CD4-positive, alpha-beta T cell (primary cell): ENCODE data around the gene JTB. TPM values are rescaled to one million over a fixed set of nuclear protein-coding genes. Genes with fewer than 3 reads are reported as not detected.
A peak's percentile ranks its signal among the peaks of the same experiment; 100 is the strongest.

Experiments used
- ATAC-seq: fragments of 200-7000 bp; cut with Tn5 transposase; one replicate; pipeline ENCODE4 v1.10.0; 2022; ENCODE audit warnings: mild to moderate bottlenecking; ENCODE audit not compliant: poor library complexity
- CTCF ChIA-PET: fragments of 350-600 bp; sonication (Branson Sonifier 250); formaldehyde crosslinking; loops from one replicate; lab custom pipeline; 2021; ENCODE audit warnings: antibody characterized with exemption, inconsistent platforms; lab: Charles Lee
- POLR2A ChIA-PET: fragments of 350-600 bp; sonication (Branson Sonifier 250); formaldehyde crosslinking; loops from one replicate; lab custom pipeline; 2021; ENCODE audit warnings: antibody characterized with exemption, inconsistent platforms; lab: Charles Lee
- DNase-seq, 14 experiments: peaks; one replicate each; pipeline ENCODE4 v3.0.0-alpha.2; 2013 to 2020; ENCODE audit warnings: mixed read lengths in 2 of 14
- H3K27ac ChIP-seq, 2 donors: one replicate each; pipeline versions ENCODE4 v1.5.1 to v1.7.0; 2013; ENCODE audit warnings: low read length in 2 of 2, low read depth in 1 of 2, mild to moderate bottlenecking in 1 of 2
- H3K27me3 ChIP-seq, 2 experiments: 1 replicate in 1 of 2; 2 replicates in 1 of 2; pipeline versions ENCODE4 v1.6.1 to v1.7.0; 2013; ENCODE audit warnings: low read length in 2 of 2, control low read depth in 1 of 2, mild to moderate bottlenecking in 1 of 2, moderate library complexity in 1 of 2; ENCODE audit not compliant: insufficient read depth in 2 of 2, control insufficient read depth in 1 of 2
- H3K36me3 ChIP-seq: one replicate; pipeline ENCODE4 v1.6.1; 2013; ENCODE audit warnings: low read length, control low read depth; ENCODE audit not compliant: insufficient read depth
- H3K4me1 ChIP-seq: one replicate; pipeline ENCODE4 v1.6.1; 2013; ENCODE audit warnings: low read length, control low read depth; ENCODE audit not compliant: insufficient read depth
- H3K4me3 ChIP-seq: one replicate; pipeline ENCODE4 v1.5.1; 2013; ENCODE audit warnings: mild to moderate bottlenecking, low read length, moderate library complexity
- H3K9me3 ChIP-seq, 2 experiments: 1 replicate in 1 of 2; 2 replicates in 1 of 2; pipeline versions ENCODE4 v1.6.1 to v1.7.0; 2013; ENCODE audit warnings: low read length in 2 of 2, mild to moderate bottlenecking in 2 of 2, control low read depth in 1 of 2, moderate library complexity in 1 of 2; ENCODE audit not compliant: control insufficient read depth in 1 of 2, insufficient read depth in 1 of 2
- H3K27ac Mint-ChIP-seq: one replicate; pipeline ENCODE4 v1.8.0; 2020; ENCODE audit warnings: mixed read lengths
- H3K27me3 Mint-ChIP-seq: one replicate; pipeline ENCODE4 v1.8.0; 2021; ENCODE audit warnings: mixed read lengths
- H3K36me3 Mint-ChIP-seq: one replicate; pipeline ENCODE4 v1.8.0; 2021; ENCODE audit warnings: low read depth, mixed read lengths
- H3K4me1 Mint-ChIP-seq: one replicate; pipeline ENCODE4 v1.8.0; 2021; ENCODE audit warnings: low read depth, mixed read lengths
- H3K4me3 Mint-ChIP-seq: one replicate; pipeline ENCODE4 v1.8.0; 2020; ENCODE audit warnings: mild to moderate bottlenecking, mixed read lengths
- H3K9me3 Mint-ChIP-seq: one replicate; pipeline ENCODE4 v1.8.0; 2020; ENCODE audit warnings: mixed read lengths
- intact Hi-C, 2 experiments: fragments of 100-400 bp; cut with DNase I in 1 of 2; cut with micrococcal nuclease in 1 of 2; formaldehyde crosslinking; loops; one replicate each; pipeline versions ENCODE4 v1.15.1 to v1.9.0; 2023 to 2025; cut with DNase I, micrococcal nuclease
- total RNA-seq, 174 experiments: library from RNA in 2 of 174; stranded (reverse) in 2 of 174; gene quantifications; one replicate each; pipeline ENCODE4 v1.2.3 and lab custom pipeline; 2021 to 2026
- TF ChIP-seq, protein P1 (sequence below): fragments of 200-600 bp; IDR thresholded peaks from one replicate; pipeline ENCODE4 v1.8.0; 2022; ENCODE audit warnings: antibody characterized with exemption, mild to moderate bottlenecking

JTB gene
- total RNA-seq, 2 experiments from 2014 or later = 80.4 to 80.9 TPM

DNA sequence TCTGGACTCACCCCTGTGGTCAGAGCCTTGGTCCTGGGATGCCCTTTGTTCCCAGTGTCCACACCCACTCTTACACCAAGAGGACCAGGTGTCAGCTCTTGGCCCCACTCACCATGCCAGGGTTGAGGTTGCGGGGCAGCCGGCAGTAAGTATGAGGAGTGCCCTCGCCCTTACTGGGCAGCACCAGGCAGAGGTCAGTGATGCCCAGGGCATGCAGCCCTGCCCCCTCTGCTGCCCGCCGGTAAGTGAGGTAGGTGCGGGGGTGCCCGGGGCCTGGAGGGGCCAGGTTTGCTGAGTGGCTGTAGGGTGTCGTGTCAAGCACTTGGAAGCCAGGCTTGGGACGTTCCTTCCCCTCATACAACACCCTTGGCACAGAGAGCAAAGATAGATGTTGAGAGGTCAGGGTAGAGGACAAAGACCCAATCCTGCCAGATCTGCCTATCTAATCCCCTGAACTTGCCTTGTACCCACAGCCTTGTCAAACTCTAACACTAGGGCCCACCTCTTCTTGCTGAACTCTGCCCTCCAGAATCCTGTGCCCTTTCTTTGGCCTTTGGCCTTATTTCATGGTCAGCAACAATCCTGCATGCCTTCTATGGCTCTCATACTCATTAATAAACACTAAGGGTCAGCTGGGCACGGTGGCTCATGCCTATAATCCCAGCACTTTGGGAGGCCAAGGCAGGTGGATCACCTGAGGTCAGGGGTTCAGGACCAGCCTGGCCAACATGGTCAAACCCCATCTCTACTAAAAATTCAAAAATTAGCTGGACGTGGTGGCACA lies 34.5 kb downstream of the JTB start:
- H3K9me3 ChIP-seq = no peaks in the 10 kb centered on the region
- no peaks in the 10 kb centered on the region for H3K9me3 Mint-ChIP-seq
- H3K36me3 ChIP-seq = peaks cover 61% of the 10 kb centered on the region
- peak overlapping the region; percentile 86 for H3K27ac Mint-ChIP-seq
- intact Hi-C loops = no loop called here
- peak overlapping the region; percentile 54 for H3K4me3 Mint-ChIP-seq
- H3K4me3 ChIP-seq = no peak overlapping the region
- peaks cover 83% of the 10 kb centered on the region for H3K36me3 Mint-ChIP-seq
- POLR2A ChIA-PET = interaction anchor here (1.2 to 5.0 kb wide), 6 partner anchors 9 to 34 kb away, joined by 4 to 143 read pairs (median 60); partner anchors contain the start of genes CREB3L4, CRTC2, GATAD2B and JTB
- H3K27ac ChIP-seq = peak overlapping the region; percentile 9 to 15
- H3K4me1 ChIP-seq = peaks cover 60% of the 10 kb centered on the region
- H3K4me1 Mint-ChIP-seq = peaks cover 41% of the 10 kb centered on the region
- CTCF ChIA-PET = interaction anchor here (0.6 to 1.1 kb wide), 2 partner anchors 43 to 1799 kb away, joined by 3 to 4 read pairs; partner anchors contain the start of gene RAB13
- no peaks in the 10 kb centered on the region for H3K27me3 ChIP-seq
- H3K27me3 Mint-ChIP-seq = no peaks in the 10 kb centered on the region
- TF ChIP-seq, protein P1, sequence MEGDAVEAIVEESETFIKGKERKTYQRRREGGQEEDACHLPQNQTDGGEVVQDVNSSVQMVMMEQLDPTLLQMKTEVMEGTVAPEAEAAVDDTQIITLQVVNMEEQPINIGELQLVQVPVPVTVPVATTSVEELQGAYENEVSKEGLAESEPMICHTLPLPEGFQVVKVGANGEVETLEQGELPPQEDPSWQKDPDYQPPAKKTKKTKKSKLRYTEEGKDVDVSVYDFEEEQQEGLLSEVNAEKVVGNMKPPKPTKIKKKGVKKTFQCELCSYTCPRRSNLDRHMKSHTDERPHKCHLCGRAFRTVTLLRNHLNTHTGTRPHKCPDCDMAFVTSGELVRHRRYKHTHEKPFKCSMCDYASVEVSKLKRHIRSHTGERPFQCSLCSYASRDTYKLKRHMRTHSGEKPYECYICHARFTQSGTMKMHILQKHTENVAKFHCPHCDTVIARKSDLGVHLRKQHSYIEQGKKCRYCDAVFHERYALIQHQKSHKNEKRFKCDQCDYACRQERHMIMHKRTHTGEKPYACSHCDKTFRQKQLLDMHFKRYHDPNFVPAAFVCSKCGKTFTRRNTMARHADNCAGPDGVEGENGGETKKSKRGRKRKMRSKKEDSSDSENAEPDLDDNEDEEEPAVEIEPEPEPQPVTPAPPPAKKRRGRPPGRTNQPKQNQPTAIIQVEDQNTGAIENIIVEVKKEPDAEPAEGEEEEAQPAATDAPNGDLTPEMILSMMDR = no peak
- no peak for DNase-seq
- no peak for ATAC-seq

DNA sequence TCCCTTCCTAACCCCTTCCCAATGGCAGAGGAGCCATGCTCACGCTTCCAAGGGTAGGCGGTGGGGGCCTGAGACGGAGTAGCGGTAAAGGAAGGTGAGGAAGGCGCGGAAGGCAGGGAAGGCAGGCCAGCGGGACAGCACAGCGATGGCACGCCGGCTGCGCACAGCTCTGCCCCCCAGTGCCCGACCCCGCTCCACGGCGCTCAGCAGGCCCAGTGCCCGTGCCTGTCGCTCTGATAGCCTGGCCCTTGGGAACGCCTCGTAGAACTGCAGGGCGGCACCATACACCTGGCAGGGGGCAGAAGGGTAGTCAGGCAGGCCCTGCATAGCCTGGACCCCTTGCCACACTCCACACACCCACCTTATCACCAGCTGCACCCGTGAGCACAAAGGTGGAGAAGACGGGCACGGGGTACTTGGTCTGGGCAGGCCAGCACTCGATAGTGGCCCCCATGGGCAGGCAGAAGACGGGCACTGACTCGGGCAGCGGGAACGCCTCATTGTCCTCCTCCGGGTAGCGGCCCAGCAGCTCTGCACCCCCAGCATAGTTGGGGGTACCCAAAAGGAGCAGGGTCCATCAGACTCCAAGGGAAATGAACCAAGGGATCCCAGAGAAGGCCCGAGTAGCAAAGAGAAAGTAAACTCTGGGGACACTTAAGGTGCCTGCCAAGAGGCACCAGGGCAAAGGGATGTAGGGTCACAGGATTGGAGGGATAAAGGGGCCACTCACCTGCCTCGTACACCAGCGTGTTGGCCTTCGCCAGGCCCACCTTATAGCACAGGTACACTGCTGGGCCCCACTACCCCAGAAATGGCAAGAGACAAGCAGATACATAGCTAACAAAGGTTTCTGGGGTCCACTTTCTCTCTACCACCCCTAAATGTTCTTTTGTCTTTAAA lies 35.4 kb downstream of the JTB start:
- Mint-ChIP-seq H3K27me3 (no peaks in the 10 kb centered on the region), H3K4me1 (peaks cover 41% of the 10 kb centered on the region), H3K27ac (peak overlapping the region; percentile 86), H3K9me3 (no peaks in the 10 kb centered on the region), H3K36me3 (peaks cover 85% of the 10 kb centered on the region), H3K4me3 (no peak overlapping the region)
- ChIA-PET POLR2A (no interaction called here), CTCF (no interaction called here)
- H3K4me1 ChIP-seq = peaks cover 57% of the 10 kb centered on the region
- H3K27ac ChIP-seq = peak overlapping the region in 1 of 2 donors; percentile 15
- peaks cover 65% of the 10 kb centered on the region for H3K36me3 ChIP-seq
- TF ChIP-seq, protein P1 = no peak
- DNase-seq (no peak), ATAC-seq (no peak)
- no peak overlapping the region for H3K4me3 ChIP-seq
- H3K27me3 ChIP-seq = no peaks in the 10 kb centered on the region
- intact Hi-C loops = no loop called here
- H3K9me3 ChIP-seq = no peaks in the 10 kb centered on the region

DNA sequence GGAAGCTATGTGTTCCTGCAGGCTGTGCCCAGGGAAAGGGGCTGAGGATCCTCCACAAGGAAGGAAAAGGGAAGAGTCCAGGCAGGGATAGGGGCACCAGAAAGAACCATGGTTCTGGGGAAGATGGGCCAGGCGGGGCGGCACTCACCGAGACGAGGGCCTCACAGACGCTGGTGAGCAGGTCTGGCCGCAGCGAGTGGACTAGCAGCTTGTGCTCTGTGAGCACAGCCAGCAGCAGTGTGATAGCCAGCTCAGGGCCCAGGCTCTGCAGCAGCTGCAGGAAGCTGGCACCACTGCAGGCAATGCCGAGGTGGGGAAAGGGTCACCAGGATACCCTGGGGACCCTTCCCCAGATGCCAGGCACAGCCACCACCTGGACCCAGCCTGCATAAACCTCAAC lies 36.7 kb downstream of the JTB start:
- no peak overlapping the region for H3K27ac ChIP-seq
- H3K27me3 ChIP-seq = no peaks in the 10 kb centered on the region
- Mint-ChIP-seq H3K4me3 (no peak overlapping the region), H3K4me1 (peaks cover 41% of the 10 kb centered on the region), H3K27me3 (no peaks in the 10 kb centered on the region), H3K36me3 (peaks cover 93% of the 10 kb centered on the region), H3K9me3 (no peaks in the 10 kb centered on the region), H3K27ac (peak overlapping the region; percentile 69)
- ChIA-PET CTCF (no interaction called here), POLR2A (no interaction called here)
- no peak for ATAC-seq
- peaks cover 51% of the 10 kb centered on the region for H3K4me1 ChIP-seq
- peaks cover 78% of the 10 kb centered on the region for H3K36me3 ChIP-seq
- DNase-seq = no peak
- no peaks in the 10 kb centered on the region for H3K9me3 ChIP-seq
- no peak overlapping the region for H3K4me3 ChIP-seq
- intact Hi-C loops = no loop called here
- TF ChIP-seq, protein P1 = no peak
